CD4-positive, alpha-beta T cell treated with Interleukin-6 for 4 hours (primary cell): ENCODE results near the gene SYT9.

Source experiments
- DNase-seq: peaks from one replicate; pipeline ENCODE4 v3.0.0-alpha.2; 2020; ENCODE audit warnings: mixed read lengths

The SYT9 gene

DNA sequence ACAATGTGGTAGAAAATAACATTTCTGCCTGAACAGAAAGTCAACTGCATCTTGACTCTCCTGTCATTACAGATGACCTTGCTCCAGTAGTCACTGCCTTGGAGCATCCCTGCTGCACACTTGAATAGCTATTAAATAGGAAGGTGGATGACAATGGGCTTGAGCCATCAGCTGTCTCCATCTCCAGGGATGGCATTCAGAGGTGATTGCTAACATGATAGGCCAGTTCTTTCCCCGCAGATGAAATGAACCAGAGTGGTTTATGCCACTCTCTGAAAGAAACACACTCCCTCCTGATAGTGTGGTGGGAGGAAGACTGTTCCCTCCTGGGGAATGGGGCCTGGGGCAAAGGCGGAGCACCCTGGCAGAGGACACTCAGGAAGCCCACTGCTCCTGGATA, 176.5 kb downstream of the SYT9 start:
- DNase-seq, result no peak

DNA sequence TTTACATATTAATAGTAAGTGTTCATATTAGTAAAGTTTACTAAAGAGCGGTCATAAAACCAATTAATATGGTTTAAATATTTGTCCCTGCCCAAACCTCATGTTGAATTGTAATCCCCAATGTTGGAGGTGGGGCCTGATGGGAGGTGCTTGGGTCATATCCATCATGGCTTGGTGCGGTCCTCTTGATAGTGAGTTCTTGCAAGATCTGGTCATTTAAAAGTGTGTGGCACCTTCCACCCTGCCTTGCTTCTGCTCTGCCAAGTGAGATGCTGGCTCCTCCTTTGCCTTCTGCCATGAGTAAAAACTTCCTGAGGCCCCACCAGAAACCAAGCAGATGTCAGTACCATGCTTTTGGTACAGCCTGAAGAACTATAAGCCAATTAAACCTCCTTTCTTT, 178.8 kb downstream of the SYT9 start:
- no peak for DNase-seq

DNA sequence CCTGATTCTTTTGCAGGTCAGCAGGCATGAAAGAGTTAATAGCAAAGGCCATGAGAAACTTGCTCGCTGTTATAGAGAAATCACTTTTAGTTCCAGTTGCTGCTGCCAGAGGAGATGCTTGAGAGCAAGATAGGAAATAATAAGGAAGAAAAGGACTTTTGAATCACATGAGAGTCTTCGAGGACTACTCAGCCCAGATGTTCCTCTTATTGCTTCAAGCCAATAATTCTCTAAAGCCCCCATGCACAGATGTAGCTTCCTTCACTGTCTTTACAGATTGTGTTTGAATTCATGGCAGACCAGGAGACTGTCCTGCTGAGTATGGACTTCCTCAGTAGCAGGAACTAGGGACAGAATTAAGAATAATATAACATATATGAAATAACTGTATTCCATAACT, 183.5 kb downstream of the SYT9 start:
- no peak for DNase-seq

DNA sequence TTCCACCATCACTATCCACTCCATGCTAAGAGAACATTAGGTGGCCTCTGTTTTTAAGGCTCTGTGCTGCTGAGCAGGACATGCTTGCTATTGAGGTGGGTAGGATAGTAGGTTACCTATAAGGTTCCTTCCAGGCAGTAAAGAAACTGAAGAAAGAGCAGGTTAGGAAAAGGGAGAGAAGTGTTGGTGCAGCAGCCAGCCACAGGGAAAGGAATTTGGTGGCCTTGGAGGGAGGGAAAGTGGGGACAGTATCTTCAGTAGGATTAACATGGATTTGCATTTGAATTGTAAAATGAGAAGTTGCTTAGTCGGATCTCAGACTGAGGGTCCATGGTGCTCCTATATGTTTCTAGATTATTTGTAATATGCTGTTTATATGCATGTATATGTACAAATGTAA, 184.4 kb downstream of the SYT9 start:
- no peak for DNase-seq

DNA sequence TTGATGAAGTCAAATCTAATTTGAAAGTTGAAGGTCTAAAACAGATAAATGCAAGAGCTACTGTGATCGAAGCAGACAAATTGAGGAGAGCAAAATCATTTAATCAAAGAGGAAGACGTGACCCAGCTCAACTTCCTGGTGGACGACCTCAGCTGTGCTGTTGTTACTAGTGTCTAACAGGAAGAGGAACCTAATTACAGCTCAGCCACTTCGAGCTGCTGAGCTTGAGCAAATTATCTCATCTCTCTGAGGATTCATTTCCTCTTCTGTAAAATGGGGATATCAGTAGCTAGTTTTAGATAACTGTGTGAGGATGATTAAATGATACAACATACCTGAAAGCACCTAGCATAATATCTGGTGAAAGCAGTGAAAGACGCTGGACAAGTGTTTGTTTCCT, 185.0 kb downstream of the SYT9 start:
- peak; percentile 31 for DNase-seq

DNA sequence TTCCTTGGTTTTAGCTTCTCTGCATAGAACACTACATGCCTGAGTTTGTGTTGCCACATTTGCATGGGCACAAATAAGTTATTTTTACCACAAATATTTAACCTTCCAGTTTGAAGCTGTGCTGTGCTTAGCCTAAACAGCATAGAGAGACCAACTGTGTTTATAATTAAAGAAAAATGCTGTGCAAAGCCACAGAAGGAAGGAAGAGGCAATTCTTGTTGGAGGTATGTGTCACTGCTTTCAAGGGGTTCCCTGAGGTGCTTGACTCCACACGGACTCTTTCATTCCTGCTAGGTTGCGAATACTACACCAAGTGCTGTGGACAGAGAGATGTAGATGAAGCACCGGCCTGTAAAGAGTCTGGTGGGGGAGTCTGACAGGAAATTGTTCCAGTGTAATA, 186.0 kb downstream of the SYT9 start:
- DNase-seq, result no peak

DNA sequence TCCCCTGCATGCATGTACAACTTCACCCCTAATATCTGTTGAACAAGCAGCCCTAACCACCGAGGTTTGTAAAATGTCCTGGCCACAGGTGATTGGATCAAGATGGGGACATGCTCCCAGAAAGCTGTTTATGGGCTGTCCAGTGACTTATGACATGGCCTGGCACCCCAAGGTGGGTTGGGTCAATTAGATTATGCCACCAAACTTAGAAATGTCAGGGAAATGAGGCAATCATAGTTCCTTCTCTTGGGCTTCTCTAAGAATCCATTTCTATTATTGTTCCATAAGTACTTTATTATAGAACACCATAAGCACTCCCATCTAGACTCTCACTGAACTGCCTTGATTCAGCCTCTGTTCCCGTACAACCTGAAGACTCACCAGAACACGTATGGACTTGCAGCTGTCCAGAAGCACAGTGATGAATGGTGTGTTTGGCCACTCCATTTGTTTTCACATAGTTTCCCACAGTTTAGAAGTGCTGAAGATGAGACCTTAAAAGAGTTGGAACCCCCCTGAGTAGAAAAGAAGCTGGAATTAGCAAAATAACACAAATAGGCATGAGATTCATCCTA, 188.1 kb downstream of the SYT9 start:
- no peak for DNase-seq

DNA sequence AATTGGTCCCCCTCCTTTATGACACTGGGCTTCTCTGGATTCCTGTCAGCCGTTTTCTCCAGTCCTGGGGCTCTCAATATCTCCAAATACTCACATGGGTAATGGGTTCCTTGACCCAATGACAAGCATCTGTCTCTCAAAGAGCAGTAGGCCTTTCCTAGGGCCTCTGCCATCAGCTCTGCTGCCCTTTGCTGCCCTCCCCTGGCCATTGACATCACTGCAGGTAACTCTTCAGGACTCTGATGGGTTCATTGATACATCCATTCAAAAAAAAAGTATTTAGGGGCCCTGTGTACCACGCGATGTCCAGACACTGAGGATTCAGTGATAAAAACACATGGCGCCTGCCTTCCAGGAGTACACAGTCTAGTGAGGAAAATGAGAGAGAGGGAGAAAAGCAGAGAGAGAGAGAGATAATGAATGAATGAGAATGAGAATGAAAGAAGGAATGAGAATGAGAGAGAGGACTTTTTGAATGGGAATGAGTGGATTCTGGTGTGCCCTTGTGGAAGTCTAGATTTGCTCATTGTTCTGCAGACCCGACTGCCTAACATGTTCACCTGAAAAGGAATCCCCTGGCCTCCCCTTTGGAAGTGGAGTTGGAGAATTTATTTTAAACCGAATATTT, 191.0 kb downstream of the SYT9 start:
- peak; percentile 72 for DNase-seq

DNA sequence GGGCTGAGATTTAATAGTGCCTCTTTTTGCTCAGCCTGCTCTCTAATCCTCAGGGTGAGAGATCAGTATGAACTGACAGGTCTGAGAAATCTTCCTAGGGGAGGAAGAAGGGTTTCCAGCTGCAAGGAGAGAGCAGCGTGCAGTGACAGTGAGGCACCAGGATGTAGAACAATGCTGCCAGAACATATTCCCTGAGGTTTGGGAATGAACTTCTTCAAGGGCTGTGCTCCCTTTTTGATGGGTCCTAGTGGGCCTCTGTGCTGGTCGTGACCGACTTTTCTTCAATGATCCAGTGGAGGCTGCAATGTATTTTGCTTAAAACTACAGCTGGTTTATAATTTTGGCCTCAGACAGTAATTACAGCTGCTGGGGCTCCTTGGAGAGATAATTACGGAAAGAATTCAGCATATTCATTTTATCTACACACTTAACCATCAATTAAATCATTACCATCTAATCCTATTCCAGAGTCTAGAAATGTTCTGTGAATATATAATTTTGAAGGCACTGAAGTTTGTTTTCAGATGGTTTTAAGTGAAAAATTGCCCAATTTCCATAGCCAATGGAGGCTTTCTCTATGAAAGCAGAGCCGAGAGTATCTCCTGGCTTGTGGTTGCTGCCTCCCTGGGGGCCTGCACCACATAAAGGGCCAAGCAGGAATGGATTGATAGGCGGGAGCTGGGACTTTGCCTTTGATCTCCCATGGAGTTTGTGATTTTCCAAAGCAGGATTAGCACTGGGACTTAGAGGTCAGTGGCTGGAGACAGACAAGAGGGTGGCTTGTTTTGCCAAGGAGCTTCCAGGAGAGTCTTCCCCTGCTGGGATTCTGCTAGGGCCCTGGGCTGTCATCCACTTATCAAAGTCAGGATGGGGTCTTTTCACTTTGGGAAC, 192.6 kb downstream of the SYT9 start:
- no peak for DNase-seq

DNA sequence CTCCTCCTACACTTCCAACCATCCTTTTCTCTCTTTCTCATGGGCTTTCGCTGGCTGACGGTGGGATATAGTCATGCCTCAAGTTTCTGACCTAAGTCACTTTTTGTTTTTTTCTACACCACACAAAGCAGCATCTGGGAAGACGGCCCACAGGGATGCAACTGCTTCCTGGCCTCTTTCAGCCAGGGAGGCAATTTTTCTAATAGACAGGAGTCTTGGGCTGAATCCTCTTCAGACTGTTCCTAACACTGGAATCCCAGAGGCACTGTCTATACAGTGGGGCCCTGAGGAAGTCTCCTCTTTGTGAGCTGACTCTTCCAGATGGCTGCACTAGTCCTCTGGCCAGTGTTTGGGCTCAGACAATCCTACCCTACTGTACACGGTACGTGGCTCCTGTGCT, 193.9 kb downstream of the SYT9 start:
- no peak for DNase-seq

DNA sequence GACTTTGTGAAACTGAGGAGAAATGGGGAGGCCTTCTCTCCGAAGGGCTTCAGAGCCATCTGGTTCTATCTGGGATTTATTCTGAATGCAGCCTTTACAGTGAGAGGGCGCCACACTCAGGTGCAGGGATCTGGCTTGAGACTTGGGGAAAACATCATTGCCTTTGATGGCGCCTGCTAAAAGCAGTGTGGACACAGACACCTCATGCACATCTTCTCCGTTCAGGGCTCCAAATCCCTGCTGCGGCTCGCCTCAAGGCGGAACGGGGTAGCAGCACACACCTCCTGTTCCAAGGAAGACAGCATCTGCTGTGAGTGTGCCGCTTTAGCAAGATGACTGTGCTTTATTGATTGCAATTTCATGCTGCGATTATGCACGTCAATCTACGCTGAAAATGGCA, 196.5 kb downstream of the SYT9 start:
- DNase-seq, result no peak

DNA sequence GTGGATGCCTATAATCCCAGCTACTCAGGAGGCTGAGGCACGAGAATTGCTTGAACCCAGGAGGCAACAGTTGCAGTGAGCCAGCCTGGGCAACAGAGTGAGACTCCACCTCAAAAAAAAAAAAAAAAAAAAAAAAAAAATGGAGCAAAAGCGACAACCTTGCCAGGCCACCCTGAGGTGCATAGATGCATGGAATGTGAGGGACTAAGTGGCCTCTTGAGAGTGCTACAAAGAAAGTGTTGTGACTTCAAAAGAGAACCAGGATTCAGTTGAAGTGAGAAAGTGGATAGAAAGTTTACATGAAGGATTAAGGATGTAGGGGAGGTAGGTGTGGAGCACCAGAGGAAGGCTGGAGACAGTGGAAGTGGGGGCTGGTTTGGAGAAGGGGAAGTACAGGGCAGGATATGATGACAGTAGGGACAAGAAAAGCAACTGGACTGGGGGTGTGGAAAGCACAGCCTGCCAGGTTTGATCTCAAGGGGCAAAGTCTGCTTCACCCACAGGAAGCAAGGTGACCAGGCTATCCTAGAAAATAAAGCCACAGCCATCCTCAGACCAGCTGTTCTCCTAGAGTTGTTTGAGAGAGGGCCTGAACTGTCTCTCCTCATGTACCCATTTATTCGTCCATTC, 197.6 kb downstream of the SYT9 start:
- no peak for DNase-seq

DNA sequence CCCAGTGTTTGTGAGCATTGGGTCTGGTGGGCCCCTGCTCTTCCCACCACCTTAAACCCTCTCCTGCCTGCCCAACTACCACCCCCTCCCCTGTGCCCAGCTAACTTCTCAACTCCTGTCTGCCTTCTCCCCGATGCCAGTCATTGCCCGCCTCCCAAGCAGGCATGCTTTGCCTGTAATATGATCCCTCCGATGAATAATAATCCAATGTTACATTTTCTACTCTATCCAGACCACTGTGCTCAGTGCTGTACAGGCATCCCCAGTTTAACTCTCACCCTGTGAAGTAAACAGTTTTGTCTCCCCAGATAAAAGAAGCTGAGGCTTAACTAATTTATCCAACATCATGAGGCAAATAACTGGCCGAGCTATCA, 198.1 kb downstream of the SYT9 start:
- DNase-seq, result no peak

DNA sequence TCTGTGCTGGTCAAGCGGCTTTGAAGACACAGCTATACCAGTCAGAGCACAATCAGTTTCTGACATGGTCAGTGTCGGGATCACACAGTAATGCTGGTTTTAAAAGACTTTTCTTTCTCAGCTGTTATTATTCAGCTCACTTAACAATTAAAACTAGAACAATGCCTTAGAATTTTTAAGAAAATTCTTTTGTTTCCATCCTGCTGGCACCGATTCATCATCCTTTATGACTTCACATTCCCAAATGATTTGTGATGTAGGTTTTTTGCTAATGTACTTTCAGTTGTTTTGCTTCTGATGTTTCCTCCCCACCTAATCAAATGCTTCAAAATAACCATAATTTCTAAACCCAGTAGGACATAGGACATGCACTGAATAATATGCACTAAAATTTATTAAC, 199.1 kb downstream of the SYT9 start:
- no peak for DNase-seq

DNA sequence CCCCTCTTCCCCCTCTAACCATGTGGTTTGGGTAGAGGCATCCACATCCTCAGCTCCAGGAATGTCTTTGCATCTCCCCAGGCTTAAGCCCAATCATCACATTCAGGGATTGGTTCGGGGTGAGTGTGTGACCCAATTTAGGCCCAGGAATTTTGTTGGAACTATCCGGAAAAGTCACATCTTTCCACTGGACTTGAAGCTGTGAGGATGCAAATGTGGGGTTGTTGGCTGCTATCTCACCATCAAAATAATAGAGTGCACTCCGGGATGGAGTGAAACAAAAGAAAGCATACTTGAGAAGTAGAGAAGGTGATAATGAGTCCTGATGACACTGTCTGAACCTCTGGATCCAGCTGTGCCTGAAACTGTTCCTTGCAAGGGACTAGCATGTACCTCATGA, 199.8 kb downstream of the SYT9 start:
- DNase-seq, result no peak

DNA sequence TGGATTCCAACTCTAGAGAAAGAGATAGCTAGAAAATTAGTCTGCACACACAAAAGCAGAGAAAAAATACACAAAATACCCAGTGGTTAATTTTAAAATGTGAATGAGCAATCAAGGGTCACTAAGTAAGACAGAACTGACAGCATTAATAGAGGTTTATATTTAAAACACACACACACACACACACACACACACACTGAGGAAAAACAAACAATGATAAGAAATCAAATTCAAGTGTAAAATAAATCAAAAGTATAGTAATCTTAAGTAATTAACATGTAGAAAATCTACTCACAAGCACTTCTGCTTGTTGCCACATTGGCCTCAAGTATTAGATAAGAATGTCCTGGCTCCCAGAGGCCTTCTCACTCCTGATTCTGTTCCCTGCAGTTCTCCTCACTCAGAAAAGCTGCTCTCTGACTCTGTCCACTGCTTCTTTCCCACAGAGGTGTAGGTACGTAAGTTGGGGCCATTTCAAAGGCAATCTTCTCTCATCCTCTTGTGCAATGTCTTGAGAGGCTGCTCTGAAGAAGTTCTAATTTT, 200.3 kb downstream of the SYT9 start:
- DNase-seq, result no peak

DNA sequence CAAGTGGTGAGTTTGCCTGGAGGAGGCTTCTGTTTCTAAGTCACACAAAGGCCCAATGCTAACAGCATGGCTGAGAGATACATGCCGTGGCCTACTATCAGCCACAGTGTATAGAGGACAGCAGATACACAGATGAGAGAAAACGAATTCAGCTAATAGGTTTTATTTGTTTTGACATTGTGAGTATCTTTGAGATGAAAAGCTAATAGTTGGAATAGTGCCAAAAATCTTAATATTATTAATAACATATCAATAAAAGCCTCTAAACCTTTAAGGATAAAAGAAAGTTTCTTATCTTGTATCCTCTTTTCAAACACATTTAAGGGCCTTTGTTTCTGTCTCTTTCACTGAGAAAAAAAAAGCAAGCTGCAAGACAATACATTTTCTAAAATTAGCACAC, 203.2 kb downstream of the SYT9 start:
- DNase-seq, result no peak

DNA sequence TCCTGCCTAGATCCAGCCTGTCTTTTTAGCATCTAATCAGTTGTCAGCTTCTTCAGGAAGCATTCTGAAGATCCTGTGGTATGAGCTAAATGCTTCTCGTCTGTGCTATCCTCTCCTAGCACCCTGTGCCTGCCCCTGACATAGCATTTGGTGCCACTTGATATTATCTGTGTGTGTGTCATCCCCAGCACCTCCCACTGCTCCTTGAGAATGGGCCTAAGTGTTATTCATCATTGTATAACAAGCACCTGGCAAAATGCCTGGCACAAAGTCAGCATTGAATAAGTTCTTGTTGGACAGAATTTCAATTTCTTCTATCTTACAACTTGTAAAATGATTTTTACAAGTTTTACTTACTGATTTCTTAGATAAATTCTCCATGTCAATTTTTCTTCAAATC, 205.5 kb downstream of the SYT9 start:
- no peak for DNase-seq

DNA sequence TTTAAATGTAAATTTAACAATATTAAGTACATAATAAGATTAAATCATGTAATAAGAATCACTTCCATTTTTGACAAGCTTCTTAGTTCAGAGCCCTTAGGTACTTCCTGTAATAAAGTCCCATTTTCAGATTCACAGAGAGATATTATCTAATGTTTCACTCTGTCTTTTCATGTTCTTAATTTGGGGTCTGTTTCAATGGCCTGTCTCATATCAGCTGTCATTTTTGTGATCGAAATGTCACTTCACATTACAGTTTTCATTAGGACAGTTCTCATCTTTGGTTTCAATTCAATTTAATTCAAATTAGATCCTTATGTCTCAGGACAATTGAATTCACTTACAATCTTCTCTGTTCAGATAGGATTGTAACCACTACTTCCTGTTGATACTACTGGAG, 211.0 kb downstream of the SYT9 start:
- no peak for DNase-seq

DNA sequence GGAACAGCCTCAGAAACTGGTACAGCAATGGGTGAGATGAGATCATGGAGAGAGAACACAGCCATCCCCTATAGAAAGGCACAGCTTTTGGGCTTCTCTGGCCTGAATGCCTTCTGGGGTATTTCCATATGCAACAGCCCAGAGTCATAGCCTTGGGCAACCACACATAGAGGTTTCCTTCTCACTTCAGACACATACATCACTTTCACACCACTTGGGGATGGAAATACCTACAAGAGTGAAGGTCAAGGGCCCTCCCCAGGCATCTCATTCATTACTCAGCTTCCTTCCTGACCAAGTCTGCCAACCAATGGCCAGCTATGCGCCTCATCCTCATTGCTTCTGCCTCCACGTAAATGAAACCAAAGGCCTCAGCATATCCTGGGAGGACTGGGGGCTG, 215.9 kb downstream of the SYT9 start:
- no peak for DNase-seq

DNA sequence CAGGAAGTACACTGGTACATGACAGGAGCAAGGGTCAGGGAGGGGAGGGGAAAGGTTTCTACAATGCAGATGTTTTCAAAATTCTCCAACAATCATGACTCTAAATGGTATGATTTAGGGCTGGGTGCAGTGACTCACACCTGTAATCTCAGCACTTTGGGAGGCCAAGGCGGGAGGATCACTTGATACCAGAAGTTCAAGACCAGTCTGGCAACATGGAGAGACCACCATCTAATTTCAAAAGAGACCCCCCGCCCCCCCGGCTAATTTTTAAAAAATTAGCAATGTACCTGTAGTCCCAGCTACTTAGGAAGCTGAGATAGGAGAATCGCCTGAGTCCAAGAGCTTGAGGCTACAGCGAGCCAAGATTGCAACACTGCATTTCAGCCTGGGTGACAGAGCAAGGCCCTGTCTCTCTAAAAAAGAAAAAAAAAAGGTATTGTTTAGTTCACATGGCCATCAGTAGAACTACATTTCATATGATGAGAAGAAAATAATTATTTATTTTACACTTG, 217.7 kb downstream of the SYT9 start:
- no peak for DNase-seq

DNA sequence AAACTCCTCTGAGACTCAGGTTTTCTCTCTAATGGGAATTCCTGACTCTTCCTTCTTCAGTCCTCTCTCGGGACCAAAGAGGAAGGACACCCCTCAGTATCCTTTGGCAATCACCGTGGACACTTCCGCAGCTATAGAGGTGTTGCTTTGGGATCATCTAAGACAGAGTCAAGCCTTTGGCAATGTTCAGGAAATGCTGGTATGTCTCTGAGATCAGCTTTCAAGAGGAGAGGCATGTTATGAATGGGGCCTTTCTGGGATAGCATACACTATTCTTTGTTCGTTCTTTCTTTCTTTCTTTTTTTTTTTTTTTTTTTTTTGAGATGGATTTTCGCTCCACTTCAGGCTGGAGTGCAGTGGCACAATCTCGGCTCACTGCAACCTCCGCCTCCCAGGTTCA, 219.4 kb downstream of the SYT9 start:
- no peak for DNase-seq

DNA sequence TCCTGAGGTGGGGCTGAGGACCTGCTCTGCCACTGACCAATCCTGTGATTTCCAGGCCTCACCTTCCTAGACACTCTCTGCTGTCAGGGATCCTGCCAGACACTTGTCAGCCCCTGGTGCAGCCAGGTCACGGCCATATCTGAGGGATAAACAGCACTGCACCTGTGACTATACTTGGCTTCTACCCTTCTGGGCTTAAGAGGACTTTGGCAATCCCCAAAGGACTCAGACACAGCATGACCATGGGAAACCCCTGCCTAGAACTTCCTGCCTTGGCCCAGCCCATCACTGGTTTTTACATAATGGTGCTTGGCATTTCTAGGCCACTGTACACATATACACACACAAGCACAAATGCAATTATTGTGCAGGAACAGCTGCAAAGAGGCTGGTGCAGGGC, 222.0 kb downstream of the SYT9 start:
- no peak for DNase-seq
